ENCODE results near the gene CCPG1.
A peak's percentile ranks its signal among the peaks of the same experiment; 100 is the strongest.

Gene CCPG1

GRCh38 chr15:55387027-55387426 lies 21.1 kb downstream of the CCPG1 start:
- DNase-seq (ENCODE audit: low read depth), result no peak

- DNase-seq (ENCODE audit: low read depth), result no peak
Observed at GRCh38 chr15:55383687-55384086, 24.5 kb downstream of the CCPG1 start.

GRCh38 chr15:55381595-55381994 lies 26.6 kb downstream of the CCPG1 start:
- DNase-seq (ENCODE audit: low read depth), result no peak

- DNase-seq (ENCODE audit: low read depth), result no peak
Observed at GRCh38 chr15:55379095-55379494, 29.1 kb downstream of the CCPG1 start.

GRCh38 chr15:55372701-55373440 lies 35.3 kb downstream of the CCPG1 start:
- DNase-seq (ENCODE audit: low read depth), result no peak

- no peak for DNase-seq (ENCODE audit: low read depth)
Observed at GRCh38 chr15:55366981-55367380, 41.2 kb downstream of the CCPG1 start.

GRCh38 chr15:55362641-55363040 lies 45.5 kb downstream of the CCPG1 start:
- DNase-seq (ENCODE audit: low read depth), result no peak

- no peak for DNase-seq (ENCODE audit: low read depth)
Observed at GRCh38 chr15:55361048-55361447, 47.1 kb downstream of the CCPG1 start.

- no peak for DNase-seq (ENCODE audit: low read depth)
Observed at GRCh38 chr15:55360256-55360655, 47.9 kb downstream of the CCPG1 start.

GRCh38 chr15:55358471-55358870 lies 49.7 kb downstream of the CCPG1 start:
- DNase-seq (ENCODE audit: low read depth), result no peak

GRCh38 chr15:55357774-55358173 lies 50.4 kb downstream of the CCPG1 start:
- DNase-seq (ENCODE audit: low read depth), result peak; percentile 89

GRCh38 chr15:55356985-55357585 lies 51.1 kb downstream of the CCPG1 start:
- no peak for DNase-seq (ENCODE audit: low read depth)

- DNase-seq (ENCODE audit: low read depth), result no peak
Observed at GRCh38 chr15:55353025-55353424, 55.1 kb downstream of the CCPG1 start.

- no peak for DNase-seq (ENCODE audit: low read depth)
Observed at GRCh38 chr15:55349282-55349681, 58.9 kb downstream of the CCPG1 start.

GRCh38 chr15:55348281-55348778 lies 59.8 kb downstream of the CCPG1 start:
- DNase-seq (ENCODE audit: low read depth), result no peak

GRCh38 chr15:55344206-55344605 lies 64.0 kb downstream of the CCPG1 start:
- no peak for DNase-seq (ENCODE audit: low read depth)

GRCh38 chr15:55343168-55343567 lies 65.0 kb downstream of the CCPG1 start:
- DNase-seq (ENCODE audit: low read depth), result no peak

- no peak for DNase-seq (ENCODE audit: low read depth)
Observed at GRCh38 chr15:55337160-55337559, 71.0 kb downstream of the CCPG1 start.

- DNase-seq (ENCODE audit: low read depth), result peak; percentile 78
Observed at GRCh38 chr15:55334997-55335396, 73.2 kb downstream of the CCPG1 start.

GRCh38 chr15:55334371-55334770 lies 73.8 kb downstream of the CCPG1 start:
- no peak for DNase-seq (ENCODE audit: low read depth)

- DNase-seq (ENCODE audit: low read depth), result no peak
Observed at GRCh38 chr15:55327387-55327786, 80.8 kb downstream of the CCPG1 start.

- DNase-seq (ENCODE audit: low read depth), result no peak
Observed at GRCh38 chr15:55322467-55322866, 85.7 kb downstream of the CCPG1 start.

- no peak for DNase-seq (ENCODE audit: low read depth)
Observed at GRCh38 chr15:55320963-55321362, 87.2 kb downstream of the CCPG1 start.

GRCh38 chr15:55320238-55320550 lies 88.0 kb downstream of the CCPG1 start:
- DNase-seq (ENCODE audit: low read depth), result peak; percentile 27
